ENCODE results near the gene TSPAN2. TPM values are rescaled to one million over a fixed set of nuclear protein-coding genes. Genes with fewer than 3 reads are reported as not detected.

TSPAN2 gene
- total and polyA plus RNA-seq, 2 of the 4 experiments (the other 2 are of a cell fraction): 0.18 to 0.60 TPM

DNA sequence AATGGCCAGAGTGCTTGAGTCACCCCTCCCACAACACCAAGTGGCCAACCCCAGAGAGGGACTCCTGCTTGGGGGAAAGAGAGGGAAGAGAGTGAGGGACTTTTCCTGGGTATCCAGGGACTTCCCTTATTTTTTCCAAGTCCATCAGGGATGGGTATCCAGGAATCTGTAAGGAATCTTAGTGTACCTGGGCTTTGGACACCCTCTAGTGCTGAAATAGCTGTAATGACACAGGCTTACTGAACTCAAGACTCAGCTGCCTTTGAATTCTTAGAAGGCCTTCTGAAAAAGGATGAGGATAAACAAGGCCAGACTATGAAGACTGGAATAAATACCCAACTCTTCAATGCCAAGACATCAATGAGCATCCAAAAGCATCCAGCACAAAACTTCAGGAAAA lies 47.6 kb downstream of the TSPAN2 start:
- Histone ChIP-seq H4K91ac (ENCODE audit: insufficient read depth, low read depth, low read length) (no peak overlapping the region), H3K9me3 (ENCODE audit: control insufficient read depth, insufficient read depth, low read length) (no peaks in the 10 kb centered on the region)

More for the DNA sequence above, 47.6 kb downstream of the TSPAN2 start:
- Histone ChIP-seq H2AFZ (replicated peaks; ENCODE audit: low read length, poor library complexity) (no peak overlapping the region), H3K23ac (ENCODE audit: low read depth, low read length) (no peak overlapping the region), H3K56ac (ENCODE audit: extremely low read depth, insufficient read depth, low read length) (no peak overlapping the region), H2BK15ac (ENCODE audit: low read depth, low read length) (no peak overlapping the region), H4K5ac (ENCODE audit: low read depth, low read length) (no peak overlapping the region), H3K79me1 (ENCODE audit: low read depth in 1 of 2, low read length in 2 of 2) (no peaks in the 10 kb centered on the region), H3K9me1 (ENCODE audit: insufficient read depth, low read length) (no peaks in the 10 kb centered on the region), H3K4me1 (ENCODE audit: control insufficient read depth, insufficient read depth, low read length) (peaks cover 1% of the 10 kb centered on the region; the same call in 1 of the 2 replicates), H3K9ac (ENCODE audit: low read depth, low read length) (no peak overlapping the region), H2AK9ac (replicated peaks; ENCODE audit: low read depth, low read length, poor library complexity) (no peak overlapping the region), H3K27me3 (ENCODE audit: control insufficient read depth, insufficient read depth, low read length) (no peaks in the 10 kb centered on the region; the same call in 1 of the 2 replicates), H3K36me3 (ENCODE audit: control insufficient read depth, insufficient read depth, low read length) (no peaks in the 10 kb centered on the region), H3K4me2 (ENCODE audit: low read depth, low read length) (no peak overlapping the region), H3K4me3 (ENCODE audit: insufficient read depth, low read depth, low read length) (no peak overlapping the region), H3K4ac (ENCODE audit: low read depth, low read length) (no peak overlapping the region), H2BK120ac (ENCODE audit: low read depth, low read length) (no peak overlapping the region), H2AK5ac (ENCODE audit: low read depth, low read length) (no peak overlapping the region), H3K27ac (ENCODE audit: insufficient read depth, low read length) (no peak overlapping the region), H2BK20ac (ENCODE audit: low read depth, low read length) (no peak overlapping the region), H4K20me1 (ENCODE audit: insufficient read depth, low read length) (no peaks in the 10 kb centered on the region), H3K18ac (ENCODE audit: low read depth, low read length) (no peak overlapping the region), H2BK5ac (ENCODE audit: low read depth, low read length, poor library complexity, severe bottlenecking) (no peak overlapping the region), H3K14ac (replicated peaks; ENCODE audit: low read depth, low read length) (no peak overlapping the region), H4K8ac (ENCODE audit: low read depth in 2 of 2, low read length in 2 of 2) (no peak overlapping the region)
- in situ Hi-C loops (cut with MboI; ENCODE audit: low sequenced_read_pairs) (no loop called here), dilution Hi-C loops (cut with HindIII; ENCODE audit: low sequenced_read_pairs, unreplicated experiment) (no loop called here), intact Hi-C loops (cut with micrococcal nuclease) (loop anchor here (2.0 kb wide), 1 partner anchor 63 kb away; no protein-coding TSS in a partner anchor)
- TF ChIP-seq MXI1 (IDR thresholded peaks at IDR 0.05; ENCODE audit: borderline replicate concordance, low read depth, low read length): no peak
- peak; percentile 23; the same call in 1 of the 2 replicates for TF ChIP-seq CTCF (conservative IDR thresholded peaks at IDR 0.05; ENCODE audit: low read depth, low read length)
- TF ChIP-seq SMC3 (IDR thresholded peaks at IDR 0.05; ENCODE audit: low read depth, low read length): no peak
- no peak for TF ChIP-seq CEBPB (IDR thresholded peaks at IDR 0.05; ENCODE audit: low read depth, low read length)
- ChIA-PET CTCF (interaction anchor here (1.5 kb wide), 1 partner anchor 11 kb away, joined by 7 read pairs; no protein-coding TSS in a partner anchor), POLR2A (ENCODE audit: unreplicated experiment) (no interaction called here)
- DNase-seq: no peak
- ATAC-seq (ENCODE audit: low read depth): 0 out of 2 replicates have a peak, but pooled peaks have one; percentile 27
- no TSS peak for BruUV-seq (replicated peaks)

Measured in IMR-90 (cell line).